IPS-NIHi7 (cell line): Measurements from ENCODE around the gene PXN.
"Not testable (repeated sequence)": the region's sequence is repeated elsewhere in the genome, so short reads cannot be mapped to it uniquely, and the experiment has no call there.

ENCODE experiments used
- DNase-seq: peaks from one replicate; pipeline ENCODE4 v3.0.0; 2012; ENCODE audit warnings: mixed read lengths; ENCODE audit errors: extremely low spot score

The PXN gene

GRCh38 chr12:120262852-120263747 is 2.4 kb downstream of the PXN start:
- DNase-seq: no peak

DNA sequence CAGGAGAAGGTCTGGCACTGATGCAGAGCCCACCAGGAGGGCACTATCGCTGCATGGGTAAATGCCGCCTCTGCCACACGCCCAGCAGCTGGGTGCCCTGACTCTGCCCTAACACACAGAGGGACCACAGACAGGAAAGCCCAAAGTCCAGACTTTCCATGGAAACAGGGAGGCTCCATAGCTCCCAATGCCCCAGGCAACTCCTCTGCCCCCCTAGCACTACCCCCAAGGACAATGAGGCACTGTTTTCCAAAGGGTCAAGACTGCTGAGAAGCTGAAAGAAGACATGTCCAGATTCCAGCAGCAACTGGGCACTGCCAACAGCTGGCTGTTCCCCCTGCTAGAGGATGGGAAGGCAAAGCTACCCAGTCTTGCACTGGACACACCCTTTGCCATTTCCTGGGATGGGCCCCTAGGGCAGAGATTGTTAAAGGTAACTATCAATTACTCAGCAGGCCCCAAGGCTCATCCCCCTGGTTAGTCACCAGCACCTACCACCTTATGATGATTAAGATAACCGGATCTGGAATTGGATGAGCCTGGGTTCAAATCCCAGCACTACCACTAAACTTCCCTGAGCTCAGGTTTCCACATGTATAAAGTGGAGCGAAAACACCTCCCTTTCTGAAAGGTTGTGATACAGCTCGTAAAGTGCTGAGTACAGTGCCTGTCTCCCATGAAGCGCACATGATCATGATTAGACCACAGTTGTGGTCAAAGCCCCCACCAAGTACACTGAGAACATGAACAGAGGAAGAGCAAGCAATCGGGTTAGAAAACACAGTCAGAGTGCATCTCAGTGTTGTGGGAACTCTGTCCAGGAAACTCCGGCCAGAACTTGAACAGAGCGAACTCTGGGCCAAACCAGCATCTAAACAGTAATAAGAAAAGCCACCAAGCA is 3.3 kb downstream of the PXN start:
- DNase-seq: no peak

- DNase-seq: no peak
Measured at GRCh38 chr12:120260607-120261006, 4.9 kb downstream of the PXN start.

- DNase-seq: no peak
Measured at GRCh38 chr12:120259418-120260202, 5.9 kb downstream of the PXN start.

GRCh38 chr12:120258323-120258896 is 7.1 kb downstream of the PXN start:
- DNase-seq: no peak

DNA sequence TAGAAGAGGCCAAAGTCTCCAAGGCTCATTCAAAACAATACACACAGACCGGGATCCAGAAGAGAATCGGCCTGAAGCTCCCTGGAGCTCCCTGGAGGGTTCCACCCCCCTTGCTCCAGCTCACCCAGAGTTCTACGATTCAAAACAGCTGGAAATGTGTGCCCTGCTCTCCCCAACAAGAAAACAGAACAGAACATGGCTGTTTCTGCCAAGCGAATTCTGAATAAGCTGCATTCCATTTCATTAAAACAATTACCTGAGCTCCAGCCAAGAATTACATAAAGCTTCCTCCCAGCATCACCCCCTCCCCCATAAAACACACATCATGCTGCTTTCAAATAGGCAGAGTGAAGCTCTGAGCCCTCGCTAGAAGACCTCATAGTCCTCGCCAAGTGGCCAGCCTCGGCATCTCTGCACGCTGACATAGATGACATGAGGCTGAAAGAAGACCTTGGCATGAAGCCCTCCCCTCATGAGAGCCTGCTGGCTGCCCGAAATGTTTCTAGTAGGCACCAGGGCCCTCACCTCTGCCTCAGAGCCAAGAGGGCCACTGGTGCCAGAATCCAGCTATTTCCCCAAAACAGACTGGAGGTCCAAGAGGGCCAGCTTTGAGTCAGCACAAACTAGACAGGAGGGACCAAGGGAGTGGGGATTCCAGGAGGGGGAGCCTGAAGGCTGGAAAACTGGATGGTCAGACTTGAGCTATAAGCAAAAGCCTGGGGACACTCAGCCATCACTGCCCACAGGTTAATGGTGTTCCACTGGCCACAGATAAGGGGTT is 8.3 kb downstream of the PXN start:
- DNase-seq: no peak

DNA sequence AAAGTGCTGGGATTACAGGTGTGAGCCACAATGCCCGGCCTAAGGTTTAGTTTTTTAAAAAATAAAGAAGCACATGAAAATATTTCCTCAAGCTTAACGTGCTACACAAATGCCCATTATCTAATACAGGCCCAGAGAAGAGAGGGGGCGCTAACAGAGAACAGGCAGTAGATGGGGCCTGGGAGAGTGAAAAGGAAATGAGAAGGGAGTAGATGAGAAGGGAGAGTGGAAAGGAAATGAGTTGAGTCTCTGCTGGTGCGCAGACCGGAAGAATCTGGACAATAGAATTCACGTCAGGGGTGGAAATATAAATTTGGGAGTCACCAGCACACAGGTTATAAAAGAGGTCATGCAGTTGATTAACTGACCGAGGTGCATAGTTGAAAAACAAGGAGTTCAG is 10.7 kb downstream of the PXN start:
- no peak for DNase-seq

GRCh38 chr12:120253313-120253712 is 12.2 kb downstream of the PXN start:
- DNase-seq: not testable (repeated sequence)

DNA sequence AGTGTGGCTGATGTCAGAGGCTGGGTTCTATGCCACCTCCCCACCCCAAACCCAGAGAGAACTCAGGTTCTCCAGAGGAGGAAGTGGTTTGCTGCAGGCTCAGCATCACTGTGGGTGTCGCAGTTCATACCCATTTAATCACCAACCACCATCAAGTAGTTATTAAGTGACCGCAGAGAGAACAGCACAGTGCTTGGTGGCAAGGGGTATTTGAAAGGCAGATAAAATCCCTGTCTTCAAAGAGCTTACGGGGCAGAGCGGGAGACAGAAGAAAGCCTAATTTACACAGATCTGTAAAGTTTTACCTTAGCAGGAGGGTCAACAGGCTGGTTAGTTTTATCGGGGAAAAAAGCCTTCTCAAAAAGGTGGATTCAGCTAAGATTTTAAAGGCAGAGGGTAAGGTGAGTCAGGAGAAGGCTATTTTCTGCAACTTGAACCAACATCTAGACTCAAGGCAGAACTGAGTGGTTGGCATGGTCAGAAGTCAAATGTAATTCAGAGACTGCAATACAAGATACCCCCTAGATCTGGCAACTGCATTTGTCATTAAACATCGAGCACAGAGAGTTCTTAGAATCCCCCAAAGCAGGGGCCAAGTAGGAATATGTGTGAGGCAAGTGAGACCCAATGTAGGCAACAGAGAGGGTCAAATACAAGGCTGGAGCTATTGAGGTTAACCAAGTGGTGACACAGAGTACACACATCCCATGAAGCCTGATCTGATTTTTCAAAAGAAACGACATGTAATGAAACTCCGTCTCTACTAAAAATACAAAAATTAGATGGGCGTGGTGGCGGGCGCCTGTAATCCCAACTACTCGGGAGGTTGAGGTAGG is 13.2 kb downstream of the PXN start:
- no peak for DNase-seq

GRCh38 chr12:120251364-120252070 is 14.0 kb downstream of the PXN start:
- DNase-seq: not testable (repeated sequence)

- no peak for DNase-seq
Measured at GRCh38 chr12:120249875-120250795, 15.4 kb downstream of the PXN start.

DNA sequence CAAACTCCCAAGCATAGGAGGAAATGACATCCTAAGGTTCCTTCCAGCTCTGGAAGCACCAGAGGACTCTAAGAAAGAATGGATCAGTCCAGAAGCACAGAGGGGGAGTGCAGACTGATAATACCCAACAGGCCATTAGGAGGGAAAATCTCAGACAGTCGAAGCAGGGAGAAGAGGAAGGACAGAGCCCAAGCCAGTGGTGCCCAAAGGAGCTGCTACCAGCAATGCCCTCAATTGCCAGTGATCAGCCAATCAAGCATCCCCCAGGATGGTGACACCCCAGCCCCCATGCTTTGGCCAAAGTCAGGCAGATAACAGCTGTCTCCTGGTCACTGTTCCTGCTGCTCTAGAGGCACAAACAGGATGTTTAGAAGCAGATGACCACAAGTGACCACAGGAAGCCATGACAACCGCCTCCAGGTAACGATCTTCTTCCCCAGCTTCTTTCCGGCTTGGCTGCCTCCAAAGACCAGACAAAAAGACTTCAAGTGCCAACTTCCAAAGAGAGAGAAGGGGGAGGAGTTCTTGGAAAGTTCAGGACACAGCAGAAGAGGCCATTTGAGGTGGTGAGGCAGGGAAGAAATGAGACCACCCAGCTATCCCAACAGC is 16.2 kb downstream of the PXN start:
- no peak for DNase-seq

DNA sequence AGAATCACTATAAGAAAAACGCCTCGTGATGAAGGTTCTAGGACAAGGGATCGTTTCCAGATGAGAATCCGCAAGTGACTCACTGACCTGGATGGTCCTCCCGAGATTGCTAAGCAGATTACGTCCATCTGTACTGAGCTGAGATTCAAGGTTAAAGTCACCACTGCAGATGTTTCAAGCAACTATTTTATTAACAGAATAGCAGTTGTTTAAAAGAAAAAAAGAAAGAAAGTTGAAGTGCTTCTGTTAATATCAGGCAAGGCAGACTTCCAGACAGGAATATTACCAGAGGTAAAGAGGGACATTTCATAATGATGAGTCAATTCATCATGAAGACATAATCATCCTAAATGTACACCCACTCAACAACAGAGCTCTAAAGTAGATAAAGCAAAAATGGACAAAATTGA is 17.9 kb downstream of the PXN start:
- DNase-seq: no peak

DNA sequence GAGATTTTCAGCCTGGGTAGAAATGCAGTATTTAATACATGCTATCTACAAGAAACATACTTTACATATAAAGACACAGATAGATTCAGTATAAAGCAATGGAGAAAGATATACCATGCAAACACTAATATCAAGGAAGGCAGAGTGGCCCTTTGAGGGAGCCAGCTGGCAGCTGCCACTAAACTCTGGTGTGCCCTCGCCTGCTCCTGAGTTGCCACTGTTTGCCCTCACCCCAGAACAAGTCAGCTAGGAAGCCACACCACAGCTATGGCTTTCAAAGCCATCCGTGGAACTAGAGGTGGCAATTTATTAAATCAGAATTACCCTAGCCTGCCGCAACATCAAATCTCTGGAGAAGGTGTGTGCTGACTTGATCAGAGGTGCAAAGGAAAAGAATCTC is 18.3 kb downstream of the PXN start:
- no peak for DNase-seq

GRCh38 chr12:120246705-120247104 is 18.8 kb downstream of the PXN start:
- not testable (repeated sequence) for DNase-seq

- no peak for DNase-seq
Measured at GRCh38 chr12:120242971-120243699, 22.4 kb downstream of the PXN start.

DNA sequence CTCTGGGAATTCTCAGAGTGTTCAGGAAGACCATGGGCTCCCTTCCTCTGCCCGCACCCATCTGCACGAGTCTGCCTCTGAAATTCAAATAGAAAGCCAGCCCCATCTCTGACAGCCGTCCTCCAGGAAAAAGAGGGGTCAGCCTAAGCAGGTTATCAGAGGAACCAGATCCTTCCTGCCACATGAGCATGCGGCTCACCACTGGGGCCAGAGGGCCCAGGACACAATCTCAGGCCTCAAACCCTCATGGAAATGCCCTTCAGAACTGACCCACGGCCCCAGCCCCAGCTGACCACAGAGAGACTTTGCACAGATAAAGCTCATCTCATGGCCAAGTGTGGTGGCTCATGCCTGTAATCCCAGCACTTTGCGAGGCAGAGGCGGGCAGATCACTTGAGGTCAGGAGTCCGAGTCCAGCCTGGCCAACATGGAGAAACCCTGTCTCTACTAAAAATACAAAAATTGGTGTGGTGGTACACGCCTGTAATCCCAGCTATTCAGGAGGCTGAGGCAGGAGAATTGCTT is 23.2 kb downstream of the PXN start:
- DNase-seq: no peak
